ENCODE measurements around the gene CFDP1.

CFDP1 gene

GRCh38 chr16:75323933-75324332 lies 109.4 kb downstream of the CFDP1 start:
- no peaks in the 10 kb centered on the region for H3K27me3 ChIP-seq (ENCODE audit: insufficient read depth, low read depth, severe bottlenecking)
- H3K27ac ChIP-seq = no peak overlapping the region
- DNase-seq = no peak
- H3K4me3 ChIP-seq (ENCODE audit: low read depth, low read length) = no peak overlapping the region
- TF ChIP-seq, protein P1, sequence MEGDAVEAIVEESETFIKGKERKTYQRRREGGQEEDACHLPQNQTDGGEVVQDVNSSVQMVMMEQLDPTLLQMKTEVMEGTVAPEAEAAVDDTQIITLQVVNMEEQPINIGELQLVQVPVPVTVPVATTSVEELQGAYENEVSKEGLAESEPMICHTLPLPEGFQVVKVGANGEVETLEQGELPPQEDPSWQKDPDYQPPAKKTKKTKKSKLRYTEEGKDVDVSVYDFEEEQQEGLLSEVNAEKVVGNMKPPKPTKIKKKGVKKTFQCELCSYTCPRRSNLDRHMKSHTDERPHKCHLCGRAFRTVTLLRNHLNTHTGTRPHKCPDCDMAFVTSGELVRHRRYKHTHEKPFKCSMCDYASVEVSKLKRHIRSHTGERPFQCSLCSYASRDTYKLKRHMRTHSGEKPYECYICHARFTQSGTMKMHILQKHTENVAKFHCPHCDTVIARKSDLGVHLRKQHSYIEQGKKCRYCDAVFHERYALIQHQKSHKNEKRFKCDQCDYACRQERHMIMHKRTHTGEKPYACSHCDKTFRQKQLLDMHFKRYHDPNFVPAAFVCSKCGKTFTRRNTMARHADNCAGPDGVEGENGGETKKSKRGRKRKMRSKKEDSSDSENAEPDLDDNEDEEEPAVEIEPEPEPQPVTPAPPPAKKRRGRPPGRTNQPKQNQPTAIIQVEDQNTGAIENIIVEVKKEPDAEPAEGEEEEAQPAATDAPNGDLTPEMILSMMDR (IDR thresholded peaks at IDR 0.05; ENCODE audit: low read depth, low read length) = no peak
- no peaks in the 10 kb centered on the region; the same call in none of the 2 replicates for H3K36me3 ChIP-seq
- H3K9me3 ChIP-seq (ENCODE audit: severe bottlenecking) = no peaks in the 10 kb centered on the region

- H3K27me3 ChIP-seq (ENCODE audit: insufficient read depth, low read depth, severe bottlenecking) = no peaks in the 10 kb centered on the region
- DNase-seq = no peak
- H3K27ac ChIP-seq = no peak overlapping the region
- TF ChIP-seq, protein P1 (IDR thresholded peaks at IDR 0.05; ENCODE audit: low read depth, low read length) = no peak
- H3K4me3 ChIP-seq (ENCODE audit: low read depth, low read length) = no peak overlapping the region
- no peaks in the 10 kb centered on the region; the same call in none of the 2 replicates for H3K36me3 ChIP-seq
- H3K9me3 ChIP-seq (ENCODE audit: severe bottlenecking) = no peaks in the 10 kb centered on the region
Measured at GRCh38 chr16:75323198-75323597, 110.1 kb downstream of the CFDP1 start.

DNA sequence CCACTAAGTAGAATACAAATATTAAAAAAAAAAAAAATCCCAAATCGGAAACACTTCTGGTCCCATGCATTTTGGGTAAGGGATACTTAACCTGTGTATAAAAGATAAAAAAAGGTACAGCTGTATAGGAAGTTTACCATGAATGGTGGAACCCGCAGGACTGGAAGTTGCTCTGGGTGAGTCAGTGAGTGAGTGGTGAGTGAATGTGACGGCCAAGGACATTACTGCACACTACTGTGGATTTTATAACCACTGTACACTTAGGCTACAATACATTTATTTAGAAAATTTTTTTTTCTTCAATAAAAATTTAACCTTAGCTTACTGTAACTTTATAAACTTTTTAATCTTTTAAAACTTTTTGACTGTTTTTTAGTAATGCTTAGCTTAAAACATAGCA lies 110.6 kb downstream of the CFDP1 start:
- Histone ChIP-seq H3K27ac (no peak overlapping the region), H3K9me3 (ENCODE audit: severe bottlenecking) (no peaks in the 10 kb centered on the region), H3K36me3 (peaks cover under 1% of the 10 kb centered on the region), H3K27me3 (ENCODE audit: insufficient read depth, low read depth, severe bottlenecking) (no peaks in the 10 kb centered on the region), H3K4me3 (ENCODE audit: low read depth, low read length) (no peak overlapping the region)
- no peak for DNase-seq
- TF ChIP-seq, protein P1 (IDR thresholded peaks at IDR 0.05; ENCODE audit: low read depth, low read length) = no peak

DNA sequence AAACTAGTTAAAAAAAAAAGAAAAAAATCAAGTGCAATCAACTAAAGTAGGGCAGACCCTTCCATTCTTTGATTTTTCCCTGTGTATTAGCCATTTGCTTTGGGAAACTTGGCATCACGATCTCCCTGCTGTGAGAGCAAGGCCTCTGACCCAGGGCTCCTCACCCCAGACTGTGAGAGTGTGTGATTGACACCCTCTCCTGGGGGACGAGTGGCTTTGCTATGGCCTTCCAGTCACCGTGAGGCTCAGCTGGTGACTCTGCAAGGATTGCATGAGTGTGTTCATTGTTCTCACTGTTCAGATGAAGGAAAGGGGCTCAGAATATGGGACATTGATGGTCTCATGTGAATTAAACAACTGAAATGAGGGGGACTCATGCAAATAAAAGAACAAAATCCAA lies 112.9 kb downstream of the CFDP1 start:
- DNase-seq = no peak
- Histone ChIP-seq H3K27me3 (ENCODE audit: insufficient read depth, low read depth, severe bottlenecking) (no peaks in the 10 kb centered on the region), H3K36me3 (peaks cover 2% of the 10 kb centered on the region), H3K9me3 (ENCODE audit: severe bottlenecking) (no peaks in the 10 kb centered on the region), H3K27ac (no peak overlapping the region), H3K4me3 (ENCODE audit: low read depth, low read length) (no peak overlapping the region)
- TF ChIP-seq, protein P1 (IDR thresholded peaks at IDR 0.05; ENCODE audit: low read depth, low read length) = no peak

DNA sequence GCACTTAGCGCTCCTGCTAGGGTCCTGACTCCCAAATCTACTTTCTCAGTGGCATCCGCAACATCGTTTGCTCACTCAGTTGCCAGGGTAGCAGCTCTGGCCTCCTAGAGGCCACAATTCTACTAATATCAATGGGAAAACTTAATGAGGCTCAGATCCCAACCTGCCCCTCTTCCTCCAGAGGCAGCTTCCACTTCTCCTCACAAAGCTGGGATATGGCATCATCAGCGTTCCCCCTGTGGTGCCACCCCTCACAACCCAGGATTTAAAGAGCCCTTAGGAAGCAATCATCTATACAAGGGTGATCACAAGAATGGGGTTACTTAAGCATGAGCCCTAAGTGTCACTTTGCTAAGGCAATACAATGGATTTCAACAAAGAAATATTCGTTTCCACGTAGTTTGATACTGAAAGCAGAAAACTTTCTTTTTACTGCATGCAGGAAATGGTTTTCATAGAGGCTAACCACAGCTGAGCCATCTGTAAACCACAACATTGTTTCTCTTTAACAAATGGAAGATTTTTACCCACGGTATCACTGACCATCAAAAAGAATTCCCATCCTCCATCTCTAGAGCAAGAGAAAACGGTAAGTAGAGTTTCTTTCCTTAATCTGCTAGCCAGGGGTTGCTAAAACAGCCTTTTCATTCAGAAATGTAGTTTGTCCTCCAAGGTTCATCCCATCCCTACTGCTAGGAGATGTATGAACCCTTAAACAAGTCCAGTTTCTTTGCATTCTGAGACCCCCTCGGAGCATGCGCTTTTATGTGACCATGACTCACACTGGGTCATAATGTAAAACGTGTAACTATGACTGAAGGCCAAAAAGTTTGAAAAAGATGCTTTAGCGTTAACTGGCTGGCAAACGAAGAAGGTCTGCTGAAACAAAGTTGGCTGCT lies 113.5 kb downstream of the CFDP1 start:
- no peak for DNase-seq
- H3K9me3 ChIP-seq (ENCODE audit: severe bottlenecking) = no peaks in the 10 kb centered on the region
- H3K36me3 ChIP-seq = peaks cover 2% of the 10 kb centered on the region
- H3K4me3 ChIP-seq (ENCODE audit: low read depth, low read length) = no peak overlapping the region
- H3K27me3 ChIP-seq (ENCODE audit: insufficient read depth, low read depth, severe bottlenecking) = no peaks in the 10 kb centered on the region
- H3K27ac ChIP-seq = no peak overlapping the region
- TF ChIP-seq, protein P1 (IDR thresholded peaks at IDR 0.05; ENCODE audit: low read depth, low read length) = no peak

All from WERI-Rb-1 (cell line).